Measurements from ENCODE around the gene CCT6A.
"Not testable (repeated sequence)": the region's sequence is repeated elsewhere in the genome, so short reads cannot be mapped to it uniquely, and the experiment has no call there.

Gene CCT6A

DNA sequence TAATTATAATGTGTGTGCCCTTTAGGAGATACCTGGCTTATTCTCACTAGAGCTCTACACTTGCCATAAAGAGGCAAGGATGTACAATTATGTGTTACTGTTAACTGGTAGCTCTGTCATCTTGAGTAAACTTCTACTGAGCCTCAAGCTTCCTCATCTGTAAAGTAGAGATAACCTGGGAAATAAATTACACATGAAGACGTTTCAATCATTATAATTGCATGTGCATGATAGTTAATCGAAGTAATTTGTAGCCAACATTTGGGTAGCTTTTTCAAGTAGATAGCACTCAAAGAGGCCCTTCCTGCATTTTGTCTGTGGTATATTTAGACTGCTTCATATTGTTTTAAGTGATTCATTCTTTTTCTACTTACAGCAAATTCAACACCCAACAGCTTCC lies 2.4 kb downstream of the CCT6A start:
- DNase-seq: no peak

DNA sequence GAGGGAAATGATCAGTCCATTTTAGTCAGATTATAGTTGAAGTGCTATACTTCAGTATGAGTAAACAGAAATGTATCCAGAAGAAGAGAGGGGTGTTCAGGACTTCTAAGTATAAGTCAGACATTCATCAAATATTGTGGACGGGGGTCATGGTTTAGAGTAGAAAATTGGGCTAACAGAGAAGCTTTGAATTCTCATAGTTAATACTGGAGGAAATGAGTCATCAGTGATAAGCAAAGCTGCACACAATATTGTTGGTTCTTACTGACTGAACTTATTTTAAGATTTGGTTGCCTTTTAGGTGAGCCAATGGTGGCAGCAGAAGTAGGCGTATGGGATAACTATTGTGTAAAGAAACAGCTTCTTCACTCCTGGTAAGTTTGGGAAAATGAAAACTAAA lies 10.8 kb downstream of the CCT6A start:
- no peak for DNase-seq

DNA sequence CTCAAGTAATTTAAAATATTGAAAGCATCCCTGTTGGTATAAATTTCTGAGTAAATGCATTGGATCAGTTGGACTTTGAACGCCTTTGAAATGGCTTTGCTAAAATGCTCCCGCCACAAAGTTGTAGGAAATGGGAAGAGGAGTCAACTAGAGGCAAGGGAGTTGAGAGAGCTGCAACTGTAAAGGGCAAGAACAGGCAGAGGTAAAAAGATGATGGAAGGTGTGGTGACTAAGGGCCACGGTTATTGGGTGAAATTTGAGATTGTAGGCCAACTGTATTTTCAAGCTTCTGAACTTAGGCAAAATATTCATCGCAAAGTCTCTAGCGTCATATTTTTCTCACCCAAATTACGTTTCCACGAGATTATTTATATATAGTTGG lies 11.9 kb downstream of the CCT6A start:
- peak; percentile 50 for DNase-seq

DNA sequence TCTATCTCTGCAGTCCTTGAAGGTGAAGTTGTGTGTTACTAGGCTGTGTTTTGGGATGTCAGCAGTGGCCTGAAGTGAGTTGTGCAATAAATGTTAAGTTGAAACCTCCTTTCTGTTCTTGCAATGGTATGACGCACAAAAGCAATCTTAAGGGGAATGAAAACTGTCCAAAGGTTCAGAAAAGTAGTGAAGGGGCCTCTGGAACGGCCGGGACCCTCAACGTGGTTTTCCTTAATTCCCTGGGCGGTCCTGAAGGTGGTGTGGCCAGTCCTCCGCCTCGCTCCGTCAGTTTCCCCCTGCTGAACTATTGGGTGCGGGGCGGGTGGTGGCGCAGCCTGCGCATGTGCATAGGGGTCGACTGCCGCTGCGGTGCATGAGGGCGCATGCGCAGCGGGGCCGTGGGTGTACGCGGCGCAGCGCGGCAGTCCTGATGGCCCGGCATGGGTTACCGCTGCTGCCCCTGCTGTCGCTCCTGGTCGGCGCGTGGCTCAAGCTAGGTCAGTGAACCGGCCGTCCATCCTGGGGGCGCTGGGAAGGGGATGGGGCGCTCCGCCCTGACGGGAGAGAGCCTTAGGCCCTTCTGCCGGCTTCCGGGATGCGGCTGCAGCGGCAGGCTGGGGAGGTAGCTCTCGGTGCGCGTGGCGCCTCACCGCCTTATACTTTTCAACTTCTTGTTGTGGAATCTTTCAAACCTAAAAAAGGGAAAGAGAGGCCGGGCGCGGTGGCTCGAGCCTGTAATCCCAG lies 12.5 kb downstream of the CCT6A start, which contains the start of gene SUMF2:
TSS of gene SUMF2 (plus strand) at position 405 of the 744 bp plus-strand sequence. CDS start at position 431, 26 bp downstream.
- DNase-seq: peak; percentile 94

DNA sequence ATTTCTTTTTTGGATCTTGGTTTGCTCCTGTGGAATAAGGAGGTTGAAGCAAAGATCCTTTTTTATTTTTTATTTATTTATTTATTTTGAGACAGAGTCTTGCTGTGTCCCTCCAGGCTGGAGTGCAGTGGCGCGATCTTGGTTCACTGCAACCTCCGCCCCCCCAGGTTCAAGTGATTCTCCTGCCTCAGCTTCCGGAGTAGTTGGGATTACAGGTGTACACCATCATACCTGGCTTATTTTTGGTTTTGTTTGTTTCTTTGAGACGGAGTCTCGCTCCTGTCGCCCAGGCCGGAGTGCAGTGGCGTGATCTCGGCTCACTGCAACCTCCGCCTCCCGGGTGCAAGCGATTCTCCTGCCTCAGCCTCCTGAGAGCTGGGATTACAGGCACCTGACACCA lies 14.8 kb downstream of the CCT6A start:
- not testable (repeated sequence) for DNase-seq

DNA sequence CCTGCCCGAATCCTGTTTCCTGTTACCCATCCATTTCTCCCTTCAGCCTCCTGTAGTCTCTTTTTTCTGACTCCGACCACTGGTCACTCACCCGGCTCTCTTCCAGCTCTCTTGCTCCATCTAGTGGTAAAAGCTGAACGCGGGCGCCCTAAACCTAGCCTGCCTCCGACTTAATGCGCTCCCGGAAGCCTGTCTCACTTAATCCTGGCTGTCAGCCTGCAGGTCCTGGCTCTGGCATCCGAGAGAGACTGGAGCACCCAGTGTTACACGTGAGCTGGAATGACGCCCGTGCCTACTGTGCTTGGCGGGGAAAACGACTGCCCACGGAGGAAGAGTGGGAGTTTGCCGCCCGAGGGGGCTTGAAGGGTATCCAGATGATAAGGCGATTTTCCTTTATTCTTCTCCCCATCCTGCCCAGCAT lies 22.8 kb downstream of the CCT6A start:
- DNase-seq: peak; percentile 82

DNA sequence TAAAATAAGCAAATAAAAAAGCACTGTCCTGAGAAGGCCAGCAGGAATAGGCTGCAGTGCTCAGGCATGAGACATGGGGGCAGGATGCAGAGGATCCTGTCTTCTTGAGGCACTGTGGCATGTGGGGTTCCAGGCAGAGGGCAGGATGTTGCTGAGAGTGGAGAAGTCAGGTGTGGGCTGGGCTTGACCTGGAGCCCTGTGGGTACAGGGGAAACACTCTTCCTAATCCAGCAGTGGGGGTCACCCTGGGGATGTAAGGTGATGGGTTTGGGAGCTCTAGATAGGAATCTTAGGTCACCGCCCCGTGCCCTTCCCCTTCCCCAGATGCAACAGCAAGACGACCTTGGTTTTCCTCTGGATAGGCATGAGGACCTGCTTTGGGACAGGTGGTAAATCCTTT lies 26.1 kb downstream of the CCT6A start:
- DNase-seq: no peak

DNA sequence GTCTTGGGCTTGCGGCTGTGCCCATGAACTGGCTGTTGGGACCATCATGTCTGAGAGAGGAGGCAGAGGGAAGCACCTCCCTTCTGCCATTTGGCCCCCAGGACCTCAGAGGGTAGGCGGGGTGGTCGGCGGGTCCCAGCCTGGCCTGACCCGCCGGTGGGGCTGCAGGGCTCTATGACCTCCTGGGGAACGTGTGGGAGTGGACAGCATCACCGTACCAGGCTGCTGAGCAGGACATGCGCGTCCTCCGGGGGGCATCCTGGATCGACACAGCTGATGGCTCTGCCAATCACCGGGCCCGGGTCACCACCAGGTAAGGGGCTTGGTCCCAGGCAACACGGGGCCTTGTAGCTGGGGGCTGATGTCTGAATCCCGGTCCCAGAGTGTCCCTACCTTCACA lies 26.6 kb downstream of the CCT6A start:
- DNase-seq: no peak

DNA sequence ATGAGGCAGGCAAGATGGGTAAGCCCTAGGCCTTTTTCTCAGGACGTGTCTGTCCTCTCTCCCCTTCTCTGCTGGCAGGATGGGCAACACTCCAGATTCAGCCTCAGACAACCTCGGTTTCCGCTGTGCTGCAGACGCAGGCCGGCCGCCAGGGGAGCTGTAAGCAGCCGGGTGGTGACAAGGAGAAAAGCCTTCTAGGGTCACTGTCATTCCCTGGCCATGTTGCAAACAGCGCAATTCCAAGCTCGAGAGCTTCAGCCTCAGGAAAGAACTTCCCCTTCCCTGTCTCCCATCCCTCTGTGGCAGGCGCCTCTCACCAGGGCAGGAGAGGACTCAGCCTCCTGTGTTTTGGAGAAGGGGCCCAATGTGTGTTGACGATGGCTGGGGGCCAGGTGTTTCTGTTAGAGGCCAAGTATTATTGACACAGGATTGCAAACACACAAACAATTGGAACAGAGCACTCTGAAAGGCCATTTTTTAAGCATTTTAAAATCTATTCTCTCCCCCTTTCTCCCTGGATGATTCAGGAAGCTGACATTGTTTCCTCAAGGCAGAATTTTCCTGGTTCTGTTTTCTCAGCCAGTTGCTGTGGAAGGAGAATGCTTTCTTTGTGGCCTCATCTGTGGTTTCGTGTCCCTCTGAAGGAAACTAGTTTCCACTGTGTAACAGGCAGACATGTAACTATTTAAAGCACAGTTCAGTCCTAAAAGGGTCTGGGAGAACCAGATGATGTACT lies 28.1 kb downstream of the CCT6A start:
- DNase-seq: peak; percentile 79

DNA sequence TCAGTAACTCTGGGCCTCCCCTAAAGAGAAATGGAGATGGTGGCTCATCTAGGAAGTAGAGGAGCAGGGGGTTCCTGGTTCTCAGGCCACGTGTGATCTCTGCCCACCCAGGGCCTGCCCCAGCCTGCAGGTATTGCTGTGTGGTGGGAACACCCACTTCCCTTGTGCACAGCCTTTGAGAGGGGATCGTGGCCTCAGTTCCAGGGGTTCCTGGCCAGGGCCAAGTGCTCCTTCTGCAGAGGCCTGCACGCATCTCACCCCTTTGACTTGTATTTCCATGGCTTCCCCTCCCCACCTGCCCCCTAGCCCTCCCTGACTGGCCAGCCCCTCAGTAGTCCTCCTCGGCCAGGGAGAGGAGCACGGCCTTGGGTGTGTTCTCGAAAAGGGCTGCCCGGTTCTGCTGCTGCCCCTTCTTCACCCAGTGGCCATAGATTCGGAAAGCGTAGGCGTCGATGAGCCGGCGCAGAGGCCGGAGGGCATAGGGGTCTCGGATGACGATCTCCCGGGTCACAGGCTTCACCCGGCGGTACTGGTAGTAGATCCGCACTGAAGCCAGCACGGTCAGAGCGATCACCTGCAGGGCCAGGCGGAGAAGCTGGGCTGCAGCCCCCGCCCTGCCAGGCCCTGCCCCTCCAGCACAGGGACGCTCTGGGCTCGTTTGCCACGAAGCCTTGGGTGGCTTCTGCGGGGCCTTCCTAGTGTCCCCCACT lies 29.3 kb downstream of the CCT6A start:
- DNase-seq: not testable (repeated sequence)

DNA sequence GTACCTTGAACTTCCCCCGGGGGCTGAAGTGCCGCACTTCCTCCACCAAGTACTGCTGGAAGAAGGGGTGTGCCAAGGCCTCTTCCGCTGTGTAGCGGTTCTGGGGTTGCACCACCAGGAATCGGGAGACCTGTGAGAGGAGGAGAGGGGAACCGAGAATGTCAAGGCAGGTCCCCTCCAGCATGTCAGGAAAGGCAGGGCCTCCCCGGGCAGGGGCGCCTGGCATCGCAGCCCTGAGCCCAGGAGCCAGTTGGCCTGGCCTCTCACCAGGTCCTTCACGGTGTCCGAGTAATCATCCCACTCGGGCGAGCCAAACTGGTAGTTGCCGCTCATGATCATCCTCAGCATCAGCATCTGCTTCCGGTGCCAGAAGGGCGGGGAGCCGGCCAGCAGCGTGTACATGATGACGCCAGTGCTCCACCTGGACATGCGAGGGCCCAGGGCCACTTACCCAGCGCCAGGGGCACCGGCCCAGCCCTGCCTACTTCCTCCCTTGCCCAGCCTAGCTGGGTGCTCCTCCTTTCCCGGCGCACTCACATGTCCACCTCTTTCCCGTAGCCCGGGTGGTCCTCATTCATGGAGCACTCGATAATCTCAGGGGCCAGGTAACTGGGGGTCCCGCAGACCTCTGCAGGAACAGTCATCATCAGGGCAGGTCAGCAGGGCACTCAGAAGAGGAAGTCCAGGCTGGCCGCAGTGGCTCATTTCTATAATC lies 30.2 kb downstream of the CCT6A start:
- no peak for DNase-seq

DNA sequence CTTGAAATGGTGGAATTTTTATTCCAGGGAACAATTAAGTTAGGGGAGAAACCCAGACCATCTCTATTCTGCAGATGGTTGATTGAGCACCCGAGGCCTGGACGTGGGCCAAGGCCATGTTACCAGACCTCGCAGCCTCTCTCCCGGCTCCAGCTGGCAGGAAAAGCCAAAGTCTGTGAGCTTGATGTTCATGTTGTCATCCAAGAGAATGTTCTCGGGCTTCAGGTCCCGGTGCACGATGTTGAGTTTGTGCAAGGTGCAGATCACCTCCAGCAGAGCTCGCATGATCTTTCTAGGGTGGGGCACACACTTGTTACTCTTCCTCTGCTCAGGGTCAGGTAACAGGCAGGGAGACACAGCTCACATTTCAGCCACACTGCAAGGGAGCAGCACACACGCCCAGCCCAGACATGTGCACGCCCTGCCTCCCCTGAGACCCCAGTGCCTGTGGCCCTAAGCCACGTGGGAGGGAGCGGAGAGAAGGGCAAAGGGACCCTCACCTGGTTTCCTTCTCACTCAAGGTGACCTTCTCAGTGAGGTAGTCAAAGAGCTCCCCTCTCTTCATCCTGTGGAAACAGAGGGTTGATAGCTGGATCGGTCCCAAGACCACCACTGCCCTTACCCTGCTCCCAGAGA lies 31.7 kb downstream of the CCT6A start:
- DNase-seq: peak; percentile 70

DNA sequence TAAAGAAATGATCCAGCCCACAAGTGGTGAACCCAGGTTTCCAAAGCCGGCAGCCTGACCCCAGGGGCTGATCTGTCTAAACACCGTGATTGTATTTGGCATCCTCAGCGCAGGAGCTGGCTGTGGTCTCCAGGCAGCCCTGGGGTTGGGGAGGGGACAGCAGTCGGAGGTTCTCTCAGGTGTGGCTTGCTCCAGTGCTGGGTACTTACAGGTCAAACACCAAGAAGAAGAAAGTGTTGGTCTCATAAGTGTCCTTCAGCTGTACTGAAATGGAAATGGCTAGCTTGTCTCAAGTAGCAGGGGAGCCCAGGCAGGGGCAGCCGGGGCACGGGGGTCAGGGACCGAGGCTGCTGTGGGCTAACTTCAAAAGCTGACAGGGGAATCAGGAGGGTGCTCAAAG lies 35.2 kb downstream of the CCT6A start:
- no peak for DNase-seq

DNA sequence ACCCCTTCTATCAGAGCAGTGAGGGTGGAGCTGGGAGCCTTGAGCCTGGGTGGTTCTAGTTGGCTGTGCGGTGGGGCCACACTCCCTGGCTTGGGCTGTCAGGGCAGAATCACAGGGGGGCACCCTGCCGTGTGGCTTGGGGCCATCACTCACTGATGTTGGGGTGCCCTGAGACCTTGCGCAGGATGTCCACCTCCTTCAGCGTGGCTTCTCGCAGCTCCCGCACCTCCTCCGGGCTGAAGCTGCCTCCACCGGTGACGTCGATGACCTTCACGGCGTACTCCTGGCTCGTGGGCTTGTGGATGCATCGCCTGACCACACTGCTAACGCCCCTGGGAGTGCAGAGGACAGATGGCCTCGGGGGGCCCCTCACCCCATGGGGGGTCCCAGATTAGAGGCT lies 35.9 kb downstream of the CCT6A start:
- no peak for DNase-seq

DNA sequence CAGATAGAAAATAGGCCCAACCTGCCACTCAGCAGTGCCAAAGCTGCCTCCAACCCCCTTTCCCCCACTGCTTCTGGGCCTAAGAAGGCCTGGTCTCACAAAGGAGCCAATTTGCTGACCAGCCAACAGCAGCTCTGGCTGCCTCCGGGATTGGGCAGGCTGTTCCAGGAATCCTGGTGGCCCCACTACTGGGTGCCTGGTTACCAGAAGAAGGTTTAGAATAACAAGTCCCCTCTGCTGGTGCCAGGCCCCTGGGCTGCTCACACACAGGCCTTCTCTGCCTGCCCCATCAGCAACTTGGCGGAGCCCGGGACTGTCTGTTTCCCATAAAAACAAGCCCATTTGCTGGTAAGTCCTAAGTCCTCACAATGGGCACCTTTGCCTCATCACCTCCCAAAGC lies 40.0 kb downstream of the CCT6A start:
- DNase-seq: no peak

DNA sequence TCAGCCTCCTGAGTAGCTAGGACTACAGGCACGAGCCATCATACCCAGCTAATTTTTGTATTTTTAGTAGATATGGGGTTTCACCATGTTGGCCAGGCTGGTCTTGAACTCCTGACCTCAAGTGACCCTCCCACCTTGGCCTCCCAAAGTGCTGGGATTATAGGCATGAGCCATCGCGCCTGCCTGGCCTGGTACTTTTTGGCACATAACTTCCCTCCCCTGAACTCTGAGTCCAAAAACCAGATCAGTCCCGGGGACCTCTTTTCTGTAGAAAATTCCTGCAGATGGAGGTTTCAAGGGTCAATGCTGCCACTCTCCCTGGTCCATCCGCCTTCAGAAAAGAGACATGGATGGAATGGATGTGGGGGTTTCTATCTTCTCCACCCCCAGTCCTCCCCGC lies 40.8 kb downstream of the CCT6A start:
- DNase-seq: not testable (repeated sequence)

DNA sequence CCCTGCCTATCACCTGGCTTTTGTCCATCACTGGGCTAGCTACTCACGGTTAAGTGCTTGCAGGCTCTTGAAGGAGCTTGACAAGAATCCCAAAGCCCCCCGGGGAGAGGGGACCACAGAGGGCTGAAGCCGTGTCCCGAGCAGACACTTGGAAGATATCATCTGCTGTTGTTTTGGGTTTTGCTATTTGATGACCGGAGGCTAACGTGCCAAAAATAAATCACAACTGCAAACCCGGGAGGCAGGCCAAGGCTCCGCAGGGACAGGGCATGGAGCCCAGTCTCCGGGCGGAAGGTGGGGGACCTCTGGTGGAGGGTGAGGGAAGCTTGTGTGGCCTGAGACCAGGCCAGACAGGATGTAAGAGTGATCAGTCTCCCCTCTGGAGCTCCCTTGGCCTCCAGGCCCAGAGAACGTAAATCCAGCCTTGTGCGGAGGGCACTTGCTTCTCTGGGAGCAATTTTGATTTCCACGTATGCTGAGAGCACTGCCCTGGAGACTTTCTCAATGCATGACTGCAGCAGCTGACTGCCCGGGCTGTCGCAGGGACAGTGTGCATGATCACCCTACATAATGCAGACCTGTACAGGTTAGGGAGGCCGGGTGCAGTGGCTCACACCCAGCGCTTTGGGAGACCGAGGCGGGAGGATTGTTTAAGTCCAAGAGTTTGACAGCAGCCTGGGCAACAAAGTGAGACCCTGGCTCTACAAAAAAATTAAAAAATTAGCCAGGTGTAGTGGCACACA lies 41.4 kb downstream of the CCT6A start, which contains the start of gene PHKG1:
TSS of gene PHKG1 (minus strand) at position 164 of the 743 bp plus-strand sequence. CDS start 4,011 bp downstream, outside the sequence.
- peak; percentile 71 for DNase-seq

DNA sequence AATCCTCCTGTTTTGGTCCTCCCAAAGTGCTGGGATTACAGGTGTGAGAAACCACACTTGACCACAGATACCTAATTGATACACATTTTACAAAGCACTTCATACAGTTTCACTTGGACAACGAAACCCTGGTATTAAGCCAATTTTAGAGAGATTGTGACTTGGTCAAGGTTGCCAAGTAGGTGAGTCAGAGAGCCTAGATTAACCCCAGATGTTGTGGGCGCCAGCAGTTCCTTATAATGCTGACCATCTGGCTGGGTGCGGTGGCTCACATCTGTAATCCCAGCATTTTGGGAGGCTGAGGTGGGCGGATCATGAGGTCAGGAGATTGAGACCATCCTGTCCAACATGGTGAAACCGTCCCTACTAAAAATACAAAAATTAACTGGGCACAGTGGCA lies 46.1 kb downstream of the CCT6A start:
- no peak for DNase-seq

DNA sequence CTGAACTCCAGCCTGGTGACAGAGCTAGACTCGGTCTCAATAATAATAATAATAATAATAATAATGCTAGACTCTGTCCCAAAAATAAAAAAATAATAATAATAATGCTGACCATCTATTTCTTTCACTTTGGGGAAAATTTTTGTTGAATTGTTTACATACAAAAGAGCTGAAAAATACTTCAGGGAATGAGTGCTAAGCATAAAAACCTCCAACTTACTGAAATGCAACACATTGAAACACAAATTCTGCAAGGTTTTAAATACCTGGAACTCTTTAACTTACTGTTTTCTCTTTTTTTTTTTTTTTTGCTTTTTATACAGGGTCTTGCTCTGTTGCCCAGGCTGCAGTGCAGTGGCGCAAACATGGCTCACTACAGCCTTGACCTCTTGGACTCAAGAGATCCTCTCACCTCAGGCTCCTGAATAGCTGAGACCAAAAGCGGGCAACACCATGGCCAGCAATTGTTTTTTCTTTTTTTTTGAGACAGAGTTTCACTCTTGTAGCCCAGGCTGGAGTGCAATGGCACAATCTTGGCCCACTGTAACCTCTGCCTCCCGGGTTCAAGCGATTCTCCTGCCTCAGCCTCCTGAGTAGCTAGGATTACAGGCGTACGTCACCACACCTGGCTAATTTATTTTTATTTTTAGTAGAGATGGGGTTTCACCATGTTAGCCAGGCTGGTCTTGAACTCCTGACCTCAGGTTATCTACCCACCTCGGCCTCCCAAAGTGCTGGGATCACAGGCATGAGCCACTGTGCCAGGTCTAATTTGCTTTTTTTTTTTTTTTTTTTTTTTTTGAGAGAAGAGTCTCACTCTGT lies 46.8 kb downstream of the CCT6A start:
- not testable (repeated sequence) for DNase-seq

DNA sequence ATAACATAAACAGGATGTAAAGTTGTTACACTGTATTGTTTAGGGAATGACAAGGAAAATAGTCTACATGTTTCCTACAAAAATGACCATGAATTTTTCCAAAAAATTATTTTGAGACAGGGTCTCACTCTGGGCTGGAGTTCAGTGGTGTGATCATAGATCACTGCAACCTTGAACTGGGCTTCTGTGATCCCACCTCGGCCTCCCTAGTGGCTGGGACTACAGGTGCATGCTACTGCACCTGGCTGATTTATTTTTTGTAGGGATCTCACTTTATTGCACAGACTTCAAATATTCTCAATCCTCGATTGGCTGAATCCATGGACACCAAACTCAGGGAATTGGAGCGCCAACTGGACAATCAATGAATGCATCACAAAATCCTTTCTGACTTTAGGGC lies 48.1 kb downstream of the CCT6A start:
- no peak for DNase-seq

DNA sequence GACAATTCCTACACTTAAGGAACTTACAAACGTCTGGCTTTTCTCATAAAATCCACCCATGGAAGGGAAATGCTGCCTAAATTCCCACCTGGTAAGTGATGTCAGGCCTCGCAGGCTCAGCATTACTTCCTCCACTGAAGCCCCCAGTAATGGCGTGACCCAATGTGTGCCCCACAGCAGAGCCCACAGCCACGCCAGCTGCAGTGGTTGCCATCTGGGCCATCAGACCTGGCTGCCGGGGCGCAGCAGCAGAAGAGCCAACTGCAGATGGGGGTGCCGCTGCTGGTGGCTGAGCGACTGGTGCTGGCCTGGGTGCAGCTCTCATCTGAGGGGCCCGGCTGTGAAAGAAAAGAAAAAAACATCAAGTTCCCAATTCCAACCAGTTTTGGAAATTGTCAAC lies 52.6 kb downstream of the CCT6A start:
- DNase-seq: not testable (repeated sequence)

Measured in NCI-H69 (cell line).